Mammary microvascular endothelial cell (primary cell): ENCODE results near the gene ADH4. TPM values are rescaled to one million over a fixed set of nuclear protein-coding genes. Genes with fewer than 3 reads are reported as not detected.

ENCODE experiments used
- total RNA-seq: library from RNA; depleted of rRNA; stranded (reverse); fragments of >200 nt; gene quantifications from 2 replicates; pipeline ENCODE4 v1.2.3, GENCODE V29; 2015

Gene ADH4
- not detected in 2 replicates for total RNA-seq

GRCh38 chr4:99144070-99144469 lies at the start of gene ADH4:
ADH4 (minus strand) TSS chr4:99144297; CDS start chr4:99144222, 75 bp downstream.

GRCh38 chr4:99088481-99089365 lies 55.4 kb downstream of the ADH4 start, which contains the start of gene ADH5:
ADH5 (minus strand) TSS chr4:99088788; CDS start chr4:99088700, 88 bp downstream.

Other genes with a start within 250 kb of the ADH4 start
- gene EIF4E, start 215.2 kb downstream of the ADH4 start, total RNA-seq, result 136 and 139 TPM in 2 replicates
- gene METAP1, start 148.6 kb downstream of the ADH4 start, total RNA-seq, result 45.0 TPM in 2 replicates
- gene ADH5, start 55.5 kb downstream of the ADH4 start, total RNA-seq, result 77.9 and 79.7 TPM in 2 replicates
- gene ADH6, start 74.9 kb upstream of the ADH4 start, total RNA-seq, result not detected in 2 replicates
- not detected in 2 replicates for gene ADH1A, start 146.7 kb upstream of the ADH4 start, total RNA-seq
- not detected in 2 replicates for gene ADH1B, start 177.1 kb upstream of the ADH4 start, total RNA-seq
- gene ADH1C, start 208.4 kb upstream of the ADH4 start, total RNA-seq, result not detected in 2 replicates